GM23338 (cell line): ENCODE measurements around the gene MYOM3. TPM values are rescaled to one million over a fixed set of nuclear protein-coding genes. Genes with fewer than 3 reads are reported as not detected.
A peak's percentile ranks its signal among the peaks of the same experiment; 100 is the strongest.
"Not testable (repeated sequence)": the region's sequence is repeated elsewhere in the genome, so short reads cannot be mapped to it uniquely, and the experiment has no call there.

Experiments
- ATAC-seq: fragments of 200-7000 bp; cut with Tn5 transposase; 3 replicates; pipeline ENCODE4 v1.9.1; 2020
- DNase-seq: peaks from one replicate; pipeline ENCODE4 v3.0.0-alpha.2; 2015; ENCODE audit warnings: low spot score
- H2AFZ ChIP-seq: fragments of 200-600 bp; sonication (generic); 2 replicates; pipeline ENCODE4 v1.8.0; 2016; ENCODE audit warnings: antibody characterized with exemption, mild to moderate bottlenecking, moderate library complexity
- H3F3A ChIP-seq: fragments of 200-600 bp; sonication (generic); replicated peaks from 2 replicates; pipeline ENCODE4 v1.8.0; 2017; ENCODE audit warnings: antibody characterized with exemption, mixed run types, low read depth
- H3K27ac ChIP-seq: fragments of 200-600 bp; sonication (generic); 2 replicates; pipeline ENCODE4 v1.6.1; 2016; ENCODE audit warnings: low read depth
- H3K27me3 ChIP-seq: fragments of 200-600 bp; sonication (generic); 2 replicates; pipeline ENCODE4 v1.8.0; 2016; ENCODE audit warnings: mild to moderate bottlenecking, mixed run types, moderate library complexity; ENCODE audit not compliant: insufficient read depth
- H3K36me3 ChIP-seq: fragments of 200-600 bp; sonication (generic); 2 replicates; pipeline ENCODE4 v1.8.0; 2016; ENCODE audit warnings: mild to moderate bottlenecking; ENCODE audit not compliant: insufficient read depth
- H3K4me1 ChIP-seq: fragments of 200-600 bp; sonication (generic); 2 replicates; pipeline ENCODE4 v1.8.0; 2016; ENCODE audit warnings: mild to moderate bottlenecking, moderate library complexity; ENCODE audit not compliant: insufficient read depth
- H3K4me2 ChIP-seq: fragments of 200-600 bp; sonication (generic); 2 replicates; pipeline ENCODE4 v1.7.1; 2017; ENCODE audit warnings: mixed run types
- H3K4me3 ChIP-seq: fragments of 200-600 bp; sonication (generic); 2 replicates; pipeline ENCODE4 v1.6.1; 2016; ENCODE audit warnings: mixed run types
- H3K79me2 ChIP-seq: fragments of 200-600 bp; sonication (generic); replicated peaks from 2 replicates; pipeline ENCODE4 v1.8.0; 2017; ENCODE audit warnings: mild to moderate bottlenecking; ENCODE audit not compliant: insufficient read depth
- H3K9me2 ChIP-seq: fragments of 200-600 bp; sonication (generic); 2 replicates; pipeline ENCODE4 v1.8.0; 2017; ENCODE audit not compliant: insufficient read depth
- H4K20me1 ChIP-seq: fragments of 200-600 bp; sonication (generic); replicated peaks from 2 replicates; pipeline ENCODE4 v1.8.0; 2017; ENCODE audit warnings: mild to moderate bottlenecking; ENCODE audit not compliant: insufficient read depth
- H3K27ac Mint-ChIP-seq: 2 replicates; pipeline ENCODE4 v1.8.0; 2020; ENCODE audit warnings: inconsistent platforms, mild to moderate bottlenecking, moderate library complexity, mixed read lengths
- H3K27me3 Mint-ChIP-seq: 3 replicates; pipeline ENCODE4 v1.8.0; 2022; ENCODE audit warnings: low read depth, mild to moderate bottlenecking, moderate library complexity, mixed read lengths, inconsistent platforms; ENCODE audit not compliant: insufficient read depth, poor library complexity
- H3K36me3 Mint-ChIP-seq: 3 replicates; pipeline ENCODE4 v1.8.0; 2021; ENCODE audit warnings: low read depth, mild to moderate bottlenecking, inconsistent platforms, moderate library complexity, mixed read lengths
- H3K4me1 Mint-ChIP-seq: 3 replicates; pipeline ENCODE4 v1.8.0; 2020; ENCODE audit warnings: mild to moderate bottlenecking, inconsistent platforms, mixed read lengths
- H3K4me3 Mint-ChIP-seq: 3 replicates; pipeline ENCODE4 v1.8.0; 2021; ENCODE audit warnings: moderate library complexity, mild to moderate bottlenecking, inconsistent platforms, mixed read lengths
- H3K9me3 Mint-ChIP-seq: 3 replicates; pipeline ENCODE4 v1.8.0; 2020; ENCODE audit warnings: moderate library complexity, mild to moderate bottlenecking, inconsistent platforms, mixed read lengths
- CTCF ChIP-seq, 2 experiments: fragments of 200-600 bp in 1 of 2; sonication (generic) in 1 of 2; conservative IDR thresholded peaks; 2 replicates each; pipeline versions ENCODE4 v1.5.1 to v1.6.1; 2016 to 2017; ENCODE audit warnings: antibody characterized with exemption in 2 of 2, low read depth in 2 of 2, mild to moderate bottlenecking in 2 of 2, moderate library complexity in 1 of 2
- EZH2 ChIP-seq: fragments of 200-600 bp; sonication (generic); IDR thresholded peaks from one replicate; pipeline ENCODE4 v1.8.0; 2017; ENCODE audit warnings: antibody characterized with exemption, mild to moderate bottlenecking, low read depth; ENCODE audit not compliant: unreplicated experiment
- JUNB ChIP-seq: IDR thresholded peaks from one replicate; pipeline ENCODE4 v1.6.1; 2016; ENCODE audit warnings: antibody characterized with exemption; ENCODE audit not compliant: unreplicated experiment
- NANOG ChIP-seq: IDR thresholded peaks from 2 replicates; pipeline ENCODE4 v1.6.1; 2016; ENCODE audit warnings: antibody characterized with exemption, borderline replicate concordance
- STAT1 ChIP-seq: IDR thresholded peaks from one replicate; pipeline ENCODE4 v1.6.1; 2016; ENCODE audit warnings: antibody characterized with exemption; ENCODE audit not compliant: unreplicated experiment
- ZNF114 ChIP-seq: fragments of 250-450 bp; sonication (Bioruptor Pico); IDR thresholded peaks from 2 replicates; pipeline ENCODE4 v1.5.0; 2020; ENCODE audit warnings: mild to moderate bottlenecking, moderate library complexity
- ZNF331 ChIP-seq: fragments of 250-450 bp; sonication (Bioruptor Pico); IDR thresholded peaks from 2 replicates; pipeline ENCODE4 v1.5.0; 2020; ENCODE audit warnings: low read depth, mild to moderate bottlenecking, moderate library complexity
- polyA plus RNA-seq: library from polyadenylated mRNA; unstranded; fragments of >200 nt; fragmentation: Nextera tagmentation; extraction: Ambion mirVana; gene quantifications from 2 replicates; pipeline ENCODE4 v1.2.1, GENCODE V29; 2016
- total RNA-seq: library from RNA; depleted of rRNA; stranded (reverse); fragments of >200 nt; shearing (Covaris generic); gene quantifications from 2 replicates; pipeline ENCODE4 v1.2.3, GENCODE V29; 2014

MYOM3 gene
- total and polyA plus RNA-seq, 2 experiments from 2014 or later, result not detected

DNA sequence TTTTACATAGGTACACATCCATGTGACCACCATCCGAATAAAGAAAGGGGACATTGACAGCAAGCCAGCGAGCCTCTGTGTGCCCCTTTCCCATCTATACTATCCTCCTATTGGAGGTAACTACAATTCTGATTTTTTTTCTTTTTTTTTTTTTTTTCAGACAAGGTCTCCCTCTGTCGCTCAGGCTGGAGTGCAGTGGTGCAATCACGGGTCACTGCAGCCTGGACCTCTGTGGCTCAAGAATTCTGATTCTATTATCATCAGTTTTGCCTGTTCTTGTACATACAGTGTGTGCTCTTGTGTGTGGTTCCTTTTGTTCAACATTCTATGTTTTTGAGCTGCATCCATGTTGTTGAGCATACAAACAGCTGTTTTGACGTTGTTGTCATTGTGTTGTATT lies 75.8 kb downstream of the MYOM3 start (continued):
- TF ChIP-seq EZH2 (no peak), NANOG (no peak), ZNF331 (CRISPR knock-in tag) (no peak), JUNB (no peak)

DNA sequence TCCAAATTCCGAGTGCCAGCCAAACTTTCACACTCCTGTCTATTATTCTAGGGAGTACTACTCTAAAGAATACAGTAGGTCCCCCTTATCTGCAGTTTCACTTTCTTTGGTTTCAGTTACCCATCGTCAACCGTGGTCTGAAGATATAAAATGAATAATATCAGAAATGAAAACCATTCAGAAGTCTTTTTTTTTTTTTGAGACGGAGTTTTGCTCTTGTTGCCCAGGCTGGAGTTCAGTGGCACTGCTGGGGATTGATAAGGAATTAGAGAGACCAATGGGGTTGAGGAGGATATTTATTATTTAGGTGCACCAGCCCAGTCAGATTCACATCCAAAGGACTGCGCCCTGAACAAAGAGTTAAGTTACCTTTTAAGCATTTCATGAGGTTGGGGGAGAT lies 79.0 kb downstream of the MYOM3 start:
- Mint-ChIP-seq H3K4me3 (no peak overlapping the region), H3K4me1 (no peaks in the 10 kb centered on the region), H3K9me3 (peaks cover 12% of the 10 kb centered on the region), H3K27ac (no peak overlapping the region), H3K36me3 (peaks cover 5% of the 10 kb centered on the region; the same call in 2 of the 3 replicates), H3K27me3 (no peaks in the 10 kb centered on the region)
- Histone ChIP-seq H3K27ac (no peak overlapping the region), H3F3A (no peaks in the 10 kb centered on the region), H3K4me2 (no peak overlapping the region), H4K20me1 (no peaks in the 10 kb centered on the region), H3K27me3 (no peaks in the 10 kb centered on the region), H3K36me3 (no peaks in the 10 kb centered on the region), H3K79me2 (no peaks in the 10 kb centered on the region), H3K9me2 (no peaks in the 10 kb centered on the region), H3K4me3 (no peak overlapping the region), H2AFZ (no peak overlapping the region), H3K4me1 (no peaks in the 10 kb centered on the region)
- TF ChIP-seq ZNF114 (no peak), NANOG (no peak), CTCF (conservative IDR thresholded peaks at IDR 0.05; ENCODE audit: low read depth in 2 of 2) (no peak)
- ATAC-seq (no peak), DNase-seq (no peak)

- H3K36me3 Mint-ChIP-seq, H3K4me3 Mint-ChIP-seq, H3K27me3 Mint-ChIP-seq, H3K79me2 ChIP-seq, H3K36me3 ChIP-seq, H4K20me1 ChIP-seq, H3K9me2 ChIP-seq, H3K4me1 ChIP-seq, H3K27me3 ChIP-seq, H3K27ac ChIP-seq, H3K4me2 ChIP-seq, H3K4me3 ChIP-seq, H3K27ac Mint-ChIP-seq, H2AFZ ChIP-seq, H3K4me1 Mint-ChIP-seq, DNase-seq, ATAC-seq, H3F3A ChIP-seq: not testable (repeated sequence)
- peaks cover 12% of the 10 kb centered on the region for H3K9me3 Mint-ChIP-seq
These were observed 80.9 kb downstream of the MYOM3 start for GRCh38 chr1:24030976-24031516.

- Mint-ChIP-seq H3K4me1 (no peaks in the 10 kb centered on the region), H3K9me3 (peaks cover 4% of the 10 kb centered on the region), H3K27me3 (peaks cover 7% of the 10 kb centered on the region), H3K27ac (no peak overlapping the region), H3K36me3 (peaks cover 3% of the 10 kb centered on the region; the same call in 1 of the 3 replicates), H3K4me3 (no peak overlapping the region)
- peak; percentile 48; the same call in 2 of the 3 replicates for ATAC-seq
- Histone ChIP-seq H3K9me2 (no peaks in the 10 kb centered on the region), H3K4me1 (no peaks in the 10 kb centered on the region), H3K4me3 (no peak overlapping the region), H3K27ac (no peak overlapping the region), H3K36me3 (no peaks in the 10 kb centered on the region), H4K20me1 (no peaks in the 10 kb centered on the region), H3K27me3 (no peaks in the 10 kb centered on the region), H3K79me2 (no peaks in the 10 kb centered on the region), H2AFZ (no peak overlapping the region), H3K4me2 (no peak overlapping the region), H3F3A (no peaks in the 10 kb centered on the region)
- peak; percentile 30 for DNase-seq
- TF ChIP-seq CTCF (conservative IDR thresholded peaks at IDR 0.05; ENCODE audit: low read depth in 2 of 2), result peak; percentile 51 to 57
- TF ChIP-seq STAT1, result no peak
These were observed 84.0 kb downstream of the MYOM3 start for GRCh38 chr1:24027838-24028468.
